Right atrium auricular region (tissue), 2 donors: ENCODE data around the gene CACNA1A. TPM values are rescaled to one million over a fixed set of nuclear protein-coding genes. Genes with fewer than 3 reads are reported as not detected.
"Not testable (repeated sequence)": the region's sequence is repeated elsewhere in the genome, so short reads cannot be mapped to it uniquely, and the experiment has no call there.

Experiments used
- DNase-seq: peaks from one replicate; pipeline ENCODE4 v3.0.0-alpha.2; 2019; ENCODE audit warnings: low spot score
- H3K27ac ChIP-seq, 2 donors: fragments of 200-600 bp; sonication (generic); 1 replicate in 1 of 2; 2 replicates in 1 of 2; pipeline ENCODE4 v1.5.1; 2016 to 2019
- H3K27me3 ChIP-seq, 2 donors: fragments of 200-600 bp; sonication (generic); one replicate each; pipeline versions ENCODE4 v1.5.1 to v1.6.0; 2017 to 2019
- H3K36me3 ChIP-seq: fragments of 200-600 bp; sonication (generic); one replicate; pipeline ENCODE4 v1.5.1; 2016
- H3K4me1 ChIP-seq, 2 donors: fragments of 200-600 bp; sonication (generic); one replicate each; pipeline versions ENCODE4 v1.5.1 to v1.6.0; 2017 to 2019
- H3K4me3 ChIP-seq, 2 donors: fragments of 200-600 bp; sonication (generic); 1 replicate in 1 of 2; 2 replicates in 1 of 2; pipeline ENCODE4 v1.5.1; 2017 to 2019; ENCODE audit warnings: mild to moderate bottlenecking in 1 of 2, moderate library complexity in 1 of 2
- H3K9me3 ChIP-seq, 2 donors: fragments of 200-600 bp; sonication (generic); one replicate each; pipeline ENCODE4 v1.5.1; 2019
- total RNA-seq, 2 donors: library from RNA; depleted of rRNA; stranded (reverse); fragments of >200 nt; gene quantifications; one replicate each; pipeline ENCODE4 v1.1.0, GENCODE V29; 2016
- TF ChIP-seq, protein P1 (sequence below), 2 donors: fragments of 200-600 bp; sonication (generic); IDR thresholded peaks; one replicate each; pipeline ENCODE4 v1.5.1; 2019; ENCODE audit warnings: antibody characterized with exemption in 2 of 2

The CACNA1A gene
- total RNA-seq, 2 donors from 2014 or later = 0.28 to 0.48 TPM

DNA sequence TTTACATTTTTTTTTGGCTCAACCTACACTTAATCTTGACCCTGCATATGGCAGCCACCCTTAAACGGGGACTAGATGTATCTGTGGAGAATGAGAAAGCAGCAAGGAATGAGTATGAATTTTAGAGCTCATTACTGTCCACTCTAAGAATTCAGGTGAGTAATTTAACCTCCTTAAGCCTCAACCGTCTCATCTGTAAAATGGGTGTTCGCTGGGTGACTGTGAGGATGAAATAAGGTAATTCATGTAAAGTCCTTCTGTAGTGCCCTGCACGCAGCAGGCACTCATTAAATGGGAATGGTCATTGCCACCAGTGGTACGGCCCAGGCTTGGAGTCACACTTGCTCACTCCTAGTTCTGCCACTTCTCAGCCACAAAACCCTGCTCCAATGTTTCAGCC lies 135.3 kb downstream of the CACNA1A start:
- Histone ChIP-seq H3K4me3 (no peak overlapping the region), H3K9me3 (peaks cover 0 to 14% of the 10 kb centered on the region in 2 donors), H3K27ac (no peak overlapping the region), H3K4me1 (no peaks in the 10 kb centered on the region), H3K27me3 (no peaks in the 10 kb centered on the region), H3K36me3 (no peaks in the 10 kb centered on the region)
- TF ChIP-seq, protein P1, sequence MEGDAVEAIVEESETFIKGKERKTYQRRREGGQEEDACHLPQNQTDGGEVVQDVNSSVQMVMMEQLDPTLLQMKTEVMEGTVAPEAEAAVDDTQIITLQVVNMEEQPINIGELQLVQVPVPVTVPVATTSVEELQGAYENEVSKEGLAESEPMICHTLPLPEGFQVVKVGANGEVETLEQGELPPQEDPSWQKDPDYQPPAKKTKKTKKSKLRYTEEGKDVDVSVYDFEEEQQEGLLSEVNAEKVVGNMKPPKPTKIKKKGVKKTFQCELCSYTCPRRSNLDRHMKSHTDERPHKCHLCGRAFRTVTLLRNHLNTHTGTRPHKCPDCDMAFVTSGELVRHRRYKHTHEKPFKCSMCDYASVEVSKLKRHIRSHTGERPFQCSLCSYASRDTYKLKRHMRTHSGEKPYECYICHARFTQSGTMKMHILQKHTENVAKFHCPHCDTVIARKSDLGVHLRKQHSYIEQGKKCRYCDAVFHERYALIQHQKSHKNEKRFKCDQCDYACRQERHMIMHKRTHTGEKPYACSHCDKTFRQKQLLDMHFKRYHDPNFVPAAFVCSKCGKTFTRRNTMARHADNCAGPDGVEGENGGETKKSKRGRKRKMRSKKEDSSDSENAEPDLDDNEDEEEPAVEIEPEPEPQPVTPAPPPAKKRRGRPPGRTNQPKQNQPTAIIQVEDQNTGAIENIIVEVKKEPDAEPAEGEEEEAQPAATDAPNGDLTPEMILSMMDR (IDR thresholded peaks at IDR 0.05) = no peak
- no peak for DNase-seq

DNA sequence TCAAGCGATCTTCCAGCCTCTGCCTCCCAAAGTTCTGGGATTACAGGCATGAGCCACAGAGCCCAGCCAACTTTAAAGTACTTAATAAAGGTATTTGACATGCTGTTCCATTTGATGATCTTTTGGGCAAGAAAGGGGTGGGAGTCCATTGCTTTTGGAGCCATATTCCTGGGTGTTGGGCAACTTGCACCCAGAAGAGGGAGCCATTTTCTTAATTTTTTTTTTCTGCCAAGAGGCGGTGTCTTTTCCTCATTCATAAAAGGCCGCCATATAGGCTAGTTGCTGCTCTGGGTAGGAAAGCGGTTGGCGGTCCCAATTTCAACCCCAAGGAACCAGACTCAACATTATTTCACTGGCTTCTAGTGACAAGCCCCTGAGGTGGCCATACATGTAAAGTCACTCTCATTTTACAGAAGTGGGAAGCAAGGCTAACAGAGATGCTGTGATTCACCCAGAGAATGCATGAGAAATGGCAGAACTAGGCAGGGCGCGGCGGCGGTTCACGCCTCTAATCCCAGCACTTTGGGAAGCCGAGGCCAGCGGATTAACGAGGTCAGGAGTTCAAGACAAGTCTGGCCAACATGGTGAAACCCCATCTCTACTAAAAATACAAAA lies 139.6 kb downstream of the CACNA1A start:
- TF ChIP-seq, protein P1 (IDR thresholded peaks at IDR 0.05) = peak in 1 of 2 donors; percentile 35
- Histone ChIP-seq H3K36me3 (no peaks in the 10 kb centered on the region), H3K27me3 (no peaks in the 10 kb centered on the region), H3K9me3 (no peaks in the 10 kb centered on the region), H3K4me1 (no peaks in the 10 kb centered on the region), H3K27ac (no peak overlapping the region), H3K4me3 (no peak overlapping the region)
- no peak for DNase-seq

DNA sequence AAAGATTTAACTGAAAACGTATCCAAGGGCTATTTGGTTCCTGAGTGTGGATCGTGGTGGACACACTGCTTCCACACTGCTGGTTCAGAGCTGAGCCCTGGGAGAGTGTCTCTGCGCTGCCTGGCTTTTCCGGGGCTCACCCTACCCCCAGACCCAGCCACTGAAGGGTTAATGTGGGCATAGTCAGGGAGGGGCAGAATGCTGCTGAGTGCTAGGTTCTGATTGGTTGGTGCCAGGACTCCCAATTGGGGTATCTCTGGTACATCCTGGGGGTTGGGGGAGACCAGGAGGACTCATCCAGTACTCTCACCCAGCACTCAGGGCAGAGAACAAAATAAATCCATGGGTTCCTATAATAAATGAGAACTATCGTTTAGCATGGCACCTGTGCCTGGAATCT lies 142.3 kb downstream of the CACNA1A start:
- DNase-seq = no peak
- no peaks in the 10 kb centered on the region for H3K36me3 ChIP-seq
- peaks cover 0 to 8% of the 10 kb centered on the region in 2 donors for H3K9me3 ChIP-seq
- H3K27me3 ChIP-seq = no peaks in the 10 kb centered on the region
- H3K4me1 ChIP-seq = no peaks in the 10 kb centered on the region
- TF ChIP-seq, protein P1 (IDR thresholded peaks at IDR 0.05) = no peak
- H3K27ac ChIP-seq = no peak overlapping the region
- no peak overlapping the region for H3K4me3 ChIP-seq

DNA sequence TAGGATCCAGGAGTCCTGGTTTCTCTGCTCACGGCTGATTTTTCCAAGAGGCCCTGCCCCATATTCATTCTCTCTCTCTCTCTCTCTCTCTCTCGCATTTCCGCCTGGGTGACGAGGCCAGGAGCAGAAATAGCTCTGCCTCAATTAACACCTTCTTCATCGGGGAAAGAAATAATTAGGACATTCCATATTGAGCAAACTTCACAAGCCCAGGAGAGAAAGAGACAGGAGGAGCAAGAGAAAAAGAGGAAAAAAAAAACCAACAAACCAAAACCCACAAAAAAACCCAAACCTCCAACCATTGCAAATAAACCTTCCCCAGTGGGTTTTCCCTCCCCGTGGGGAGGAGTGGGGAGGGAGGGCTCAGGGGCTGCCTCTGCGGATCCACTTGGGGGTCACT lies 143.0 kb downstream of the CACNA1A start:
- Histone ChIP-seq H3K36me3 (no peaks in the 10 kb centered on the region), H3K27ac (no peak overlapping the region), H3K9me3 (peaks cover 0 to 8% of the 10 kb centered on the region in 2 donors), H3K4me1 (no peaks in the 10 kb centered on the region), H3K27me3 (no peaks in the 10 kb centered on the region), H3K4me3 (no peak overlapping the region)
- no peak for DNase-seq
- TF ChIP-seq, protein P1 (IDR thresholded peaks at IDR 0.05) = no peak

DNA sequence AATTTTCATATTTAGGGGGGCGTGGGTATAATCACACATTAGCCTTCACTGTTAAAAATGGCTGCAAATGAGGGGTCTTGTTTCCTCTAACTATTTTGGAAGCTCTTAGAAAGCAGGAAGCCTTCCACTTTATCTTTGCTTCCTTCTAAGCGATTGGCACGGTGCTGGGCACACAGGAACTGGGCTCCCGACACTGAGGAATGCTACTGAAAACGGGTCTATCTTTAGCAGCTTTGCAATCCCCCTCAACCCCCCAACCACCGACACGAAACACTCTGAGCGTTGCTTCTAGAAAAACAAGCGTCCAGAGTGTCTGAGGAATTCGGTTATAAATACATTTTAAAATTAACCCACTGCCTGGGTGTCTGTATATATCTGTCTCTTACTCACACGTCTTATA lies 143.6 kb downstream of the CACNA1A start:
- H3K27ac ChIP-seq = no peak overlapping the region
- no peak overlapping the region for H3K4me3 ChIP-seq
- no peaks in the 10 kb centered on the region for H3K27me3 ChIP-seq
- no peak for DNase-seq
- H3K36me3 ChIP-seq = no peaks in the 10 kb centered on the region
- H3K4me1 ChIP-seq = no peaks in the 10 kb centered on the region
- TF ChIP-seq, protein P1 (IDR thresholded peaks at IDR 0.05) = no peak
- H3K9me3 ChIP-seq = peaks cover 0 to 8% of the 10 kb centered on the region in 2 donors

DNA sequence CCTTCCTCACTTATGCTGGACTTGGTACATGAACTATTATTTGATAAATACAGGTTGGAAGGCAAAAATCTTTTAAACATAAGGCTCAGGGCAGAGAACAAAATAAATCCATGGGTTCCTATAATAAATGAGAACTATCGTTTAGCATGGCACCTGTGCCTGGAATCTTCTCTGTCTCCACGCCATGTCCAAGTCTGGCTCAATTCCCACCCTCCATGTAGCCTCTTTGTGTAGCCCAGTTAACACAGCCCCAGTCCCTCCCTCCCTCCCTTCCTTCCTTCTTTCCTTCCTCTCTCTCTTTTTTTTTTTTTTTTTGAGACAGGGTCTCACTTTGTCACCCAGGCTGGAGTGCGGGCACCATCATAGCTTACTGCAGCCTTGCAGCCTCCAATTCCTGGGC lies 144.6 kb downstream of the CACNA1A start:
- DNase-seq, H3K27me3 ChIP-seq, H3K27ac ChIP-seq, H3K4me3 ChIP-seq, H3K9me3 ChIP-seq, H3K36me3 ChIP-seq, H3K4me1 ChIP-seq: not testable (repeated sequence)
